Endothelial cell of umbilical vein (primary cell): Measurements from ENCODE around the gene XRN1.
"Not testable (repeated sequence)": the region's sequence is repeated elsewhere in the genome, so short reads cannot be mapped to it uniquely, and the experiment has no call there.

ENCODE experiments used
- CTCF ChIP-seq, 2 donors: IDR thresholded peaks; 1 replicate in 1 of 2; 2 replicates in 1 of 2; pipeline ENCODE4 v1.5.1; 2011; ENCODE audit warnings: low read length in 2 of 2, mild to moderate bottlenecking in 2 of 2, moderate library complexity in 2 of 2, control low read depth in 1 of 2, inconsistent platforms in 1 of 2, low read depth in 1 of 2; ENCODE audit not compliant: insufficient read depth in 1 of 2; ENCODE audit errors: extremely low read depth in 1 of 2
- EZH2 ChIP-seq: IDR thresholded peaks from 2 replicates; pipeline ENCODE4 v1.6.1; 2012; ENCODE audit warnings: borderline replicate concordance, low read depth, mild to moderate bottlenecking, moderate library complexity, low read length, inconsistent platforms; ENCODE audit not compliant: severe bottlenecking
- POLR2AphosphoS5 ChIP-seq: IDR thresholded peaks from 2 replicates; pipeline ENCODE4 v1.6.1; 2012; ENCODE audit warnings: low read depth, mild to moderate bottlenecking, control low read depth, low read length, moderate library complexity; ENCODE audit not compliant: insufficient read depth

- TF ChIP-seq CTCF (IDR thresholded peaks at IDR 0.05; ENCODE audit: extremely low read depth in 1 of 2, insufficient read depth in 1 of 2, low read depth in 1 of 2, low read length in 2 of 2); POLR2AphosphoS5; EZH2: not testable (repeated sequence)
These were observed 95.1 kb downstream of the XRN1 start for GRCh38 chr3:142352698-142353097.
